Effector CD8-positive, alpha-beta T cell (primary cell): ENCODE results near the gene TMEM135.
A peak's percentile ranks its signal among the peaks of the same experiment; 100 is the strongest.
"Not testable (repeated sequence)": the region's sequence is repeated elsewhere in the genome, so short reads cannot be mapped to it uniquely, and the experiment has no call there.

Source experiments
- DNase-seq: peaks from one replicate; lab custom pipeline; 2025; lab: John Stamatoyannopoulos, UW
- total RNA-seq, 4 experiments: gene quantifications; one replicate each; lab custom pipeline; 2026; lab: John Stamatoyannopoulos, UW

The TMEM135 gene
- total RNA-seq: 14.7 to 33.0 (median 24.7) reads per million in 4 experiments

DNA sequence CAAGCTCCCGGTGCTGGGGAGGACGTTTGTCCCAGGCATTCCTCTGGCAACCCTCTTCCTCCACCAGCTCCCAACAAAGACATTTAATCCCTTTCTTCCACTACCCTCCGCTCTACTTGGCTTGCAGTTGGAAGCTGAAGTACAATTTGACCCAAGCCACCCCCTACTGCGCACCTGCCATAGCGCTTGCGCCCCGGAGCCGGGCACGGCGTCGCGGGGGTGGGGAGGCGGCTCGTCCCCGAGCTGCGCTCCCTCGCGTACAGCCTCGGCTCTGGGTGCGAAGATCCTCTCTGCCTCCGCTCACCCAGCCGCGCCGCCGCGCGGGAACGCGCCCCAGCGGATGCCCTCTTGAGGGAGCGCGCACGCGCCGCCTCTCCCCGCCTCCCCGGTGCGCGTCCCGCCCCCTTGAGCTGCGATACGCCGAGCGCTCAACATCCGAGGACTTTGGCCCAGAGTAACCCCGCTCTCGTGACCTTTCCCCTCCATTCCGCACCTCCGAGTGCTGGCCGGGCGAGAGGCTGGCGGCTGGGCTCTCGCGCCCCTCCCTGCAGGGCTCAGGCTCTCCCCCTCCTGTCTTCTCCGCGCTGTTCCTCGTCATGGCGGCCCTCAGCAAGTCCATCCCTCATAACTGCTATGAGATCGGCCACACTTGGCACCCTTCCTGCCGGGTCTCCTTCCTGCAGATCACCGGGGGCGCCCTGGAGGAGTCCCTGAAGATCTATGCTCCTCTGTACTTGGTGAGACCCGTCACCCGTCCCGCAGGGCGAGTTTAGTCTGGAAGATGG is at the start of gene TMEM135:
TSS of gene TMEM135 (plus strand) at position 485 of the 785 bp plus-strand sequence. CDS start at position 597, 112 bp downstream.
- DNase-seq: peak; percentile 83

- DNase-seq: no peak
Observed at GRCh38 chr11:86988351-86988881, 49.3 kb upstream of the TMEM135 start.

DNA sequence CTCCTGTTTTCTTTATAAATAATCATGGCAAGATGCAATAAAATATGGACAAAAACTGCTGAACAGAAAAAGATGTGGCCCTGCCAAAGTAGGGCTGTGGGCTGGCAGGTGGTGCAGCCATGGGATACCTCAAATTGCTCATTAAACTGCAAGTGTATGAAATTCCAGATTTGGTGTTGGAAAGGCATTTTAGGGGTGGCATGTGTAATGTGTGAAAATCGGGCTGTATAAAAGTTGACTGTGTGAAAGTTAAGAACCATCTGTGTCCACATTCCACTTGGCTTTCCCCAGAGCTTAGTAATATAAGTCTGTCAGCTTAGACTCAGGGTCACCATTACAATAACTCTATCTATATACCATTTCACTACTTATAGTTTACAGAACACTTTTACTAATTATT is 47.7 kb upstream of the TMEM135 start:
- no peak for DNase-seq

- DNase-seq: no peak
Observed at GRCh38 chr11:86990515-86990914, 47.2 kb upstream of the TMEM135 start.

- DNase-seq: no peak
Observed at GRCh38 chr11:86991341-86991740, 46.4 kb upstream of the TMEM135 start.

GRCh38 chr11:86992340-86992739 is 45.4 kb upstream of the TMEM135 start:
- not testable (repeated sequence) for DNase-seq

DNA sequence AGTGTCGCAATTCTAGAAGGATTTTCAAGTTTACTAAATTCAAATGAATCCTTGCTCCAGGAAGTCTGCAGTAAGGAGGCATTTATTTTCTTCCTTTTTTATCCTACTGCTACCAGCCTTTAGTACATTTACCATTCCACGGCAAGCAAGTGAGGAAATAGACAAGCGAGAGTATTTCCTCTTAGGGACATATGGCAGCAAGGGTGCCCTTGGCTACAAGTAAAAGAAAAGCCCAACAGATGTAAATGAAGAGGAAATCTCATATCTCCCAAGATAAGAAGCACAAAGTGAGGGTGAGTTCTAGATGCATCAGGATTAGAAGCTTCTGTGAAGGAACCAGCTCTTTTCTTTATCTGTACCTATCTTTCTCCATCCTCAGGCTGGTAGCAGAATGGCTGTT is 44.7 kb upstream of the TMEM135 start:
- DNase-seq: no peak

DNA sequence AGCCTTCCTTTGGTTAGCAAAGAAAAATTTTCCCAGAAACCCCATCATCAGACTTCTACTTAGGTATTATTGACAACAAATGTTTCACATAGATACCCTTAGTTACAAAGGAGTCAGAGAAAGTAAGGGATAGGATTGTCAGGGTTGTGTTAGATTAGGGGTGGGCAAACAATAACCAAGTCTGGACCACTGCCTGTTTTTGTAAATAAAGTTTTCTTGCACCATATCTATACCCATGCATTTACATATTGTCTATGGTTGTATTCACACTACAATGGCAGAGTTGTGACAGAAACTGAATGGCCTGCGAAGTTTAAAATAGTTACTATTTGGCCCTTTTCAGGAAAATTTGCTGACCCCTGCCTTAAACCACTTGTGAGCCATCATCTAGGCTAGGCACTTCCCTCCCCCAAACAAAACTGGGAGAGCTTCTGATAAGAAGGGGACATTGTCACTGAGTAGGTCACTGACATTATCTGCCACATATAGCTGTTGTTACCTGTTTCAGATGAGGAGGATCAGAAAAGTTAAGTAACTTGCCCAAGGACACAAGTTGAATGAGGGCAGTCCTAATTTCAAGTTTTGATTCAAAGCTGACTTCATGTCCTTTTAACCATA is 40.7 kb upstream of the TMEM135 start:
- no peak for DNase-seq

GRCh38 chr11:86999388-86999787 is 38.3 kb upstream of the TMEM135 start:
- no peak for DNase-seq

- no peak for DNase-seq
Observed at GRCh38 chr11:86999859-87000753, 37.6 kb upstream of the TMEM135 start.

DNA sequence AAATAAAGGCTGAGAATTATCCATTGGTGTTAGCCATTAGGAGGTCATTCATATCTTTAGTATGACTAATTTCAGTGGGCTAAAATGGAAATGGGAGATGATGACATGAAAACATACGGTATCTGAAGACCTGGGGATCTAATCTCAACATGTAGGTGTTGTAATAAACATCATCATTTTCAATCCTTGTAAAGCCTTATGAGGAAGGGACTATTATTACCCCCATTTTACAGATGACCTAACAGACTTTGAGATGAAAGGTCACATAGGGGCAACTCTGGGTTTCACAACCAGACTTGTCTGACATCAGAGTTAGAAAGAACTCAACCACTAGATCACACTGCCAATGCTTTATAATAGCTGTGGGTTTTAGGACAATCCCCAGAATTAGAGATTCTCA is 34.8 kb upstream of the TMEM135 start:
- no peak for DNase-seq

DNA sequence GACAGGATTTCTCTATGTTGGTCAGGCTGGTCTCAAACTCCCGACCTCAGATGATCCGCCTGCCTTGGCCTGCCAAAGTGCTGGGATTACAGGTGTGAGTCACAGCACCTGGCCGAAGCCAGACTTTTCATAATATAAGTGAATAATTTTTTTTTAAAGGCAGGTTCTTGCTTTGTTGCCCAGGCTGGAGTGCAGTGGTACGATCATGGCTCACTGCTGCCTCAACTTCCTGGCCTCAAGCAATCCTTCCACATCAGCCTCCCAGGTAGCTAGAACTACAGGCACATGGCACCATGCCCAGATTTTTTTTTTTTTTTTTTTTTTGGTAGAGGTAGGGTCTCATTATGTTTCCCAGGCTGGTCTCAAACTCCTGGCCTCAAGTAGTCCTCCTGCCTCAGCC is 33.5 kb upstream of the TMEM135 start:
- DNase-seq: not testable (repeated sequence)

- no peak for DNase-seq
Observed at GRCh38 chr11:87005569-87005921, 32.2 kb upstream of the TMEM135 start.

DNA sequence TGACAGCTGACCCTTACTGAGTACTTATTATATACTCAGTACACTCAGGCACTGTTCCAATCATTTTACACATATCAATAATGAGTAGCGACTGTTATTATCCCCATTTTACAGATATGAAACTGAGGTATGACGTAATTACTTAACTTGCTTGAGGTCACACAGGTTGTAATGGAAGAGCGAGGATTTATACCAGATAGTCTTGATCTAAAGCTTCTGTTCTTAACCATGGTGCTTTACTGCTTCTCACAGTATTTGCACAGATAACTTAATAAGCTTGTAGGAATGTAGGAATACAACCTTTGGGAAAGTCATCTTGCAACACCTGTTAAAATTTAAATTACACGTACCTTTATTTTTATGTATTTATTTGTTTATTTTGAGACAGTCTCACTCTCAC is 31.7 kb upstream of the TMEM135 start:
- no peak for DNase-seq

GRCh38 chr11:87007963-87008362 is 29.8 kb upstream of the TMEM135 start:
- DNase-seq: no peak

GRCh38 chr11:87012089-87012488 is 25.6 kb upstream of the TMEM135 start:
- no peak for DNase-seq

GRCh38 chr11:87012673-87013072 is 25.1 kb upstream of the TMEM135 start:
- DNase-seq: no peak

GRCh38 chr11:87013912-87014825 is 23.6 kb upstream of the TMEM135 start:
- DNase-seq: no peak

GRCh38 chr11:87015645-87016044 is 22.1 kb upstream of the TMEM135 start:
- no peak for DNase-seq

DNA sequence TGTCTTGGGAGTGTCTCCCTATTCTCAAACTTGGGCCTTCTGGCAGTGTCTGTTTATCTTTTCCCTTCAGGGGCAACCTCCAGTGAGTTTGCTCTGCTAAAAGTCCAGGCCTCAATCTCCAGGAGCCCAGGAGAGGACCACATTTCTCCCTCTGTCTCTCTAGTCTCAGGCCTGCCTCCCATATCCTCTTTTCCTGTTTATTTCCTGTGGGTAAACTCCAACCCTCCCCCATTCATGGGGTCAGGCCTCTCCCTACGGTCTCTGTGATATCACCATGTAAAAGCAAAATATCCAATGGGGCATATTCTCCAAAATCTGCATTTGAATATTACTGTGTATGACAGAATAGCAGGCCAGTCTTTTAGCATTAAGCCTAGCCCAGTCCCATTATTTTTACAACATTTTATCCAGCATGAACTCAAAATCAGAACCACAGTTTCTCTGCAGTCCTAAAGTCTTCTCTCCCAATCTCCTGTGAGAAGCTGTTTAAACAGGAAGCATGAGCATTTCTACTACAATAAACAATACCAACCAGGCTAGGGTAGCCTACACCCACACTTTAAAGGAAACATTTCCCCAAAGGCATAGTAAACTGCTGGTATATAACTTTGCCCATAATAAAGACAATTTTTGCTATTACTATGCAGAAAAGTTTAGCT is 18.0 kb upstream of the TMEM135 start:
- no peak for DNase-seq

- no peak for DNase-seq
Observed at GRCh38 chr11:87020336-87020735, 17.4 kb upstream of the TMEM135 start.
